Measurements from ENCODE around the gene PEX14. TPM values are rescaled to one million over a fixed set of nuclear protein-coding genes. Genes with fewer than 3 reads are reported as not detected.

Gene PEX14
- total RNA-seq, 1 experiment from 2014 or later = 29.3 TPM

DNA sequence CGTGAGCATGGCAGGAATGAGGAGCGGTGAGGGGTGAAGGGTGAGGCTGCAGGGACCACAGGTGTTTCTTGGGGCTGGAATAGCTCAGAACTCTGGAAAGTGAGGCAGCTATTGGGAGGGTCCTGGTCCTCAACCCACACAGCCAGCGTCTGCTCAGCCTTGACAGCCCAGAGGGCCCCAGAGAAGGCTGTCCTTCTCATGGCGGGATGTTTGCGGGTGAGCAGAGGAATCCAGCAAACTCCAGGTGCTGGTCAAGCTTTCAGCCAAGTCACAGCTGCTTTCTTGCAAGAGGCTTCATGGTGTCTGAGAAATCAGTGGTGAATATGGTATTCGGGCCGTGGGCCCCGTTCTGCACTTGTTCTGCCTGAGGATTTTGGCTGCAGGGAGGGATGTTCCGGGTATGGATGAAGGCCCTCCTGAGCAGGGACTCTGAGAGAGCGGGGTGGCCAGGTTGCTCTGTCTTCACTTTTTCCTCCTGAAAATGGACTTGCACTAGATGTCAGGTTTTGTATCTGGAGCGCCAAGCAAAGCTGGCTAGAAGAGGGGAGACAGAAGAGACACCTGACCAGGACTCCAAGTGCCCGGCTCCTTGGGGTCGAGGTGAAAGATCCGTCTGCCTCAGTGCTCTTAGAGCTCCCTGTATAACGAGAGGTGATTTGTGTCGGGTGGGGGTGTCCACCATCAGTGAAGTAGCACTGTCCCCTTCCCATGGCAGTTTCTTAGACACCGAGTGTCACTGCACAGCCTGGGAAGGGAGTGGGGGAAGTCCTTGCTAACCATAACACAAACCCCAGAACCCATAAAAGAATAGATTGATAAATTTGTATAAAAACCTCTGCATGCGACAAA lies 139.9 kb downstream of the PEX14 start:
- Histone ChIP-seq H2AFZ (ENCODE audit: low read depth, low read length, poor library complexity, severe bottlenecking) (no peak overlapping the region), H3K27ac (ENCODE audit: low read depth, low read length) (no peak overlapping the region), H3K4me2 (ENCODE audit: low read length) (no peak overlapping the region), H3K27me3 (ENCODE audit: insufficient read depth, low read length) (no peaks in the 10 kb centered on the region), H4K20me1 (ENCODE audit: insufficient read depth) (no peaks in the 10 kb centered on the region), H3K4me3 (replicated peaks in 1 of 2; ENCODE audit: low read depth in 1 of 2, low read length in 2 of 2) (no peak overlapping the region), H3K9ac (ENCODE audit: low read length) (no peak overlapping the region), H3K36me3 (ENCODE audit: control insufficient read depth in 1 of 2, insufficient read depth in 2 of 2, low read length in 2 of 2) (no peaks in the 10 kb centered on the region), H3K9me2 (ENCODE audit: insufficient read depth) (no peaks in the 10 kb centered on the region), H3K79me2 (ENCODE audit: insufficient read depth, low read length) (no peaks in the 10 kb centered on the region), H3K9me3 (ENCODE audit: control insufficient read depth in 1 of 2, insufficient read depth in 1 of 2, low read depth in 1 of 2, low read length in 2 of 2) (no peaks in the 10 kb centered on the region), H3K4me1 (ENCODE audit: control insufficient read depth in 1 of 2, insufficient read depth in 2 of 2, low read length in 2 of 2) (no peaks in the 10 kb centered on the region)
- ChIA-PET CTCF (no interaction called here), RAD21 (ENCODE audit: low non-redundant PET in 1 of 2, low total read pairs in 2 of 2, uncharacterized antibody in 2 of 2, unreplicated experiment in 2 of 2) (no interaction called here), POLR2A (no interaction called here)
- no peak for DNase-seq (ENCODE audit: low read depth, low spot score)
- intact Hi-C loops (cut with micrococcal nuclease) = no loop called here
- ATAC-seq = no peak
- no TSS peak for BruUV-seq (replicated peaks)
- TF ChIP-seq SP1 (IDR thresholded peaks at IDR 0.05; ENCODE audit: low read depth) = no peak
- TF ChIP-seq, protein P1, sequence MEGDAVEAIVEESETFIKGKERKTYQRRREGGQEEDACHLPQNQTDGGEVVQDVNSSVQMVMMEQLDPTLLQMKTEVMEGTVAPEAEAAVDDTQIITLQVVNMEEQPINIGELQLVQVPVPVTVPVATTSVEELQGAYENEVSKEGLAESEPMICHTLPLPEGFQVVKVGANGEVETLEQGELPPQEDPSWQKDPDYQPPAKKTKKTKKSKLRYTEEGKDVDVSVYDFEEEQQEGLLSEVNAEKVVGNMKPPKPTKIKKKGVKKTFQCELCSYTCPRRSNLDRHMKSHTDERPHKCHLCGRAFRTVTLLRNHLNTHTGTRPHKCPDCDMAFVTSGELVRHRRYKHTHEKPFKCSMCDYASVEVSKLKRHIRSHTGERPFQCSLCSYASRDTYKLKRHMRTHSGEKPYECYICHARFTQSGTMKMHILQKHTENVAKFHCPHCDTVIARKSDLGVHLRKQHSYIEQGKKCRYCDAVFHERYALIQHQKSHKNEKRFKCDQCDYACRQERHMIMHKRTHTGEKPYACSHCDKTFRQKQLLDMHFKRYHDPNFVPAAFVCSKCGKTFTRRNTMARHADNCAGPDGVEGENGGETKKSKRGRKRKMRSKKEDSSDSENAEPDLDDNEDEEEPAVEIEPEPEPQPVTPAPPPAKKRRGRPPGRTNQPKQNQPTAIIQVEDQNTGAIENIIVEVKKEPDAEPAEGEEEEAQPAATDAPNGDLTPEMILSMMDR (IDR thresholded peaks at IDR 0.05 in 2 of 3, conservative IDR thresholded peaks at IDR 0.05 in 1 of 3; ENCODE audit: borderline replicate concordance in 1 of 3, insufficient read depth in 1 of 3, low read depth in 2 of 3, low read length in 2 of 3) = no peak
- TF ChIP-seq, protein P2, sequence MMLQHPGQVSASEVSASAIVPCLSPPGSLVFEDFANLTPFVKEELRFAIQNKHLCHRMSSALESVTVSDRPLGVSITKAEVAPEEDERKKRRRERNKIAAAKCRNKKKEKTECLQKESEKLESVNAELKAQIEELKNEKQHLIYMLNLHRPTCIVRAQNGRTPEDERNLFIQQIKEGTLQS (IDR thresholded peaks at IDR 0.05) = no peak
- TF ChIP-seq, protein P3, sequence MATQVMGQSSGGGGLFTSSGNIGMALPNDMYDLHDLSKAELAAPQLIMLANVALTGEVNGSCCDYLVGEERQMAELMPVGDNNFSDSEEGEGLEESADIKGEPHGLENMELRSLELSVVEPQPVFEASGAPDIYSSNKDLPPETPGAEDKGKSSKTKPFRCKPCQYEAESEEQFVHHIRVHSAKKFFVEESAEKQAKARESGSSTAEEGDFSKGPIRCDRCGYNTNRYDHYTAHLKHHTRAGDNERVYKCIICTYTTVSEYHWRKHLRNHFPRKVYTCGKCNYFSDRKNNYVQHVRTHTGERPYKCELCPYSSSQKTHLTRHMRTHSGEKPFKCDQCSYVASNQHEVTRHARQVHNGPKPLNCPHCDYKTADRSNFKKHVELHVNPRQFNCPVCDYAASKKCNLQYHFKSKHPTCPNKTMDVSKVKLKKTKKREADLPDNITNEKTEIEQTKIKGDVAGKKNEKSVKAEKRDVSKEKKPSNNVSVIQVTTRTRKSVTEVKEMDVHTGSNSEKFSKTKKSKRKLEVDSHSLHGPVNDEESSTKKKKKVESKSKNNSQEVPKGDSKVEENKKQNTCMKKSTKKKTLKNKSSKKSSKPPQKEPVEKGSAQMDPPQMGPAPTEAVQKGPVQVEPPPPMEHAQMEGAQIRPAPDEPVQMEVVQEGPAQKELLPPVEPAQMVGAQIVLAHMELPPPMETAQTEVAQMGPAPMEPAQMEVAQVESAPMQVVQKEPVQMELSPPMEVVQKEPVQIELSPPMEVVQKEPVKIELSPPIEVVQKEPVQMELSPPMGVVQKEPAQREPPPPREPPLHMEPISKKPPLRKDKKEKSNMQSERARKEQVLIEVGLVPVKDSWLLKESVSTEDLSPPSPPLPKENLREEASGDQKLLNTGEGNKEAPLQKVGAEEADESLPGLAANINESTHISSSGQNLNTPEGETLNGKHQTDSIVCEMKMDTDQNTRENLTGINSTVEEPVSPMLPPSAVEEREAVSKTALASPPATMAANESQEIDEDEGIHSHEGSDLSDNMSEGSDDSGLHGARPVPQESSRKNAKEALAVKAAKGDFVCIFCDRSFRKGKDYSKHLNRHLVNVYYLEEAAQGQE (IDR thresholded peaks at IDR 0.05; ENCODE audit: low read depth) = no peak
- TF ChIP-seq POLR2AphosphoS5 (IDR thresholded peaks at IDR 0.05; ENCODE audit: low read depth, low read length) = no peak
- TF ChIP-seq CBX3 (IDR thresholded peaks at IDR 0.05; ENCODE audit: low read depth) = no peak
- TF ChIP-seq YY1 (IDR thresholded peaks at IDR 0.05; ENCODE audit: extremely low read depth, insufficient replicate concordance, low read depth, low read length) = no peak
